Measurements from ENCODE around the gene VSX1. TPM values are rescaled to one million over a fixed set of nuclear protein-coding genes. Genes with fewer than 3 reads are reported as not detected.

VSX1 gene
- total and polyA plus RNA-seq, 2 donors (not counting 1 experiment from before 2014, with no cell fraction given) = not detected

DNA sequence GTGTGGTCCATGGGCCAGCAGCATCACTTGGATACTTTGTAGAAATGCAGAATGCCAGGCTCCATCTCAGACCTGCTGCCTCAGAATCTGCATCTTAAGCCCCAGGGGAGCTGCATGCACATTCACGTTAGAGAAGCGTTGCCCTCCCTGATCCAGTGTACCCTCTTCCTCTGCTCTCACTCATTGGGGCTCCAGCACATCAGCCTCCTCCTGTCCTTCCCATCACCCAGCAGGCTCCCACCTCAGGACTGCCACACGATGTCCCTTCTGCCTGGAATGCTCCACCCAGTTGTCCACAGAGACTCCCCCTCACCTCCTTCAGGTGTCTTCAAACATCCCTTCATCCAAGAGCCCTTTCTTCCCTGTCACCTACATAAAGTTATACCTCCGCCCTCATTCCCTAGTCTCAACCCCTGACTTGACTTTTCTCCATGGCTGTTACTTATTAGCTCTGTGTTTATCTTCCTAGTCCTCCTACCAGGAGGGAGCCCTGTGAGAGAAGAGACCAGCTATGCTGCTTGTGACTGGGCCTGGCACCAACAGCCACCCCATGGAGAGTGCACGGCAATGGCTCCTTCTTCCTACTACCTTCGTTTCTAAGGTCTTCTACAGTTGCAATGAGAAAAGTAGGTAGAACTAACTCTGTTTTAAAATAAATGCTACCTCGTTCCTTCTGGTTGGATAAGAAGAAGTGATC is 20.7 kb downstream of the VSX1 start:
- no peaks in the 10 kb centered on the region for H4K20me1 ChIP-seq (ENCODE audit: control insufficient read depth, extremely low read depth, insufficient read depth, low read length)
- no peaks in the 10 kb centered on the region for H3K36me3 ChIP-seq (ENCODE audit: control insufficient read depth, insufficient read depth, low read length)
- H3K4me1 ChIP-seq (ENCODE audit: control insufficient read depth, extremely low read depth, insufficient read depth, low read length) = peaks cover 4% of the 10 kb centered on the region
- H3K4me3 ChIP-seq (replicated peaks in 1 of 4; ENCODE audit: control extremely low read depth in 1 of 4, insufficient read depth in 1 of 4, low read depth in 3 of 4, low read length in 4 of 4) = no peak overlapping the region
- H3K79me2 ChIP-seq (ENCODE audit: control insufficient read depth, insufficient read depth, low read length) = no peaks in the 10 kb centered on the region
- H3K27me3 ChIP-seq (ENCODE audit: control insufficient read depth, insufficient read depth, low read length) = peaks cover 44% of the 10 kb centered on the region
- no peak overlapping the region for H3K27ac ChIP-seq (ENCODE audit: insufficient read depth, low read length)
- no peak overlapping the region for H2AFZ ChIP-seq (ENCODE audit: low read length)
- no peaks in the 10 kb centered on the region for H3K9me3 ChIP-seq (ENCODE audit: control insufficient read depth, insufficient read depth, low read depth, low read length)
- H3K4me2 ChIP-seq (ENCODE audit: extremely low read depth, insufficient read depth, low read length) = no peak overlapping the region
- no peak for DNase-seq (ENCODE audit: low read depth in 2 of 2)
- TF ChIP-seq EZH2 (IDR thresholded peaks at IDR 0.05; ENCODE audit: low read length, missing control alignments) = no peak
- TF ChIP-seq, protein P1, sequence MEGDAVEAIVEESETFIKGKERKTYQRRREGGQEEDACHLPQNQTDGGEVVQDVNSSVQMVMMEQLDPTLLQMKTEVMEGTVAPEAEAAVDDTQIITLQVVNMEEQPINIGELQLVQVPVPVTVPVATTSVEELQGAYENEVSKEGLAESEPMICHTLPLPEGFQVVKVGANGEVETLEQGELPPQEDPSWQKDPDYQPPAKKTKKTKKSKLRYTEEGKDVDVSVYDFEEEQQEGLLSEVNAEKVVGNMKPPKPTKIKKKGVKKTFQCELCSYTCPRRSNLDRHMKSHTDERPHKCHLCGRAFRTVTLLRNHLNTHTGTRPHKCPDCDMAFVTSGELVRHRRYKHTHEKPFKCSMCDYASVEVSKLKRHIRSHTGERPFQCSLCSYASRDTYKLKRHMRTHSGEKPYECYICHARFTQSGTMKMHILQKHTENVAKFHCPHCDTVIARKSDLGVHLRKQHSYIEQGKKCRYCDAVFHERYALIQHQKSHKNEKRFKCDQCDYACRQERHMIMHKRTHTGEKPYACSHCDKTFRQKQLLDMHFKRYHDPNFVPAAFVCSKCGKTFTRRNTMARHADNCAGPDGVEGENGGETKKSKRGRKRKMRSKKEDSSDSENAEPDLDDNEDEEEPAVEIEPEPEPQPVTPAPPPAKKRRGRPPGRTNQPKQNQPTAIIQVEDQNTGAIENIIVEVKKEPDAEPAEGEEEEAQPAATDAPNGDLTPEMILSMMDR (conservative IDR thresholded peaks at IDR 0.05 in 1 of 2, IDR thresholded peaks at IDR 0.05 in 1 of 2; ENCODE audit: low read depth in 1 of 2, low read length in 2 of 2) = no peak
- H3K9ac ChIP-seq (ENCODE audit: insufficient read depth, low read length) = no peak overlapping the region

DNA sequence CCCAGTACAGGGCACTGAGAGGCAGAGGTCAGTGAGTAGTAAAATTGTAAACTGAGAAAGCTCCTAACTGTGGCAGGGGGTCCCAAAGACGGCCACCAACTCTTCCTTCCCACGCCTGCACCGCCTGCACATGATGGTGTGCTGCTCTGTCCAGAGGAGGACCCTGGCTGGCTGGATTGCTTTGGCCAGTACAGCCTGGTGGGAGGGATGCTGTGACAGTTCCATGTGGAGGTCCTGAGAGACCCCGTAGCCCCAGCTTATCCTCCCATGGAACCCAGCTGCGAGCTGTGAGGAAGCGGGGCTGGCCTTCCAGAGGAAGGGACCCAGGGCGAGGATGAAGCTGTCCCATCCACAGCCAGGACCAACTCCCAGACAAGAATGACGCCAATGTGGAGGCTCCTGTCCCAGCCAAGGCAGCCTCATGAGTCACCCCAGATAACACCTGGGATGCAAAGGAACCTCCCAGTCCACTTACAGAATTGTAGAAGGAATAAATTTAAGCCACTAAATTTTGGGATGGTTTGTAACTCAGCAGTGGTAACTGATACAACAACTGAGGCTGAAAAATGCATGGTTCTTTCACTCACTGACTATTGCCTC is 22.0 kb downstream of the VSX1 start:
- no peaks in the 10 kb centered on the region for H3K36me3 ChIP-seq (ENCODE audit: control insufficient read depth, insufficient read depth, low read length)
- H3K79me2 ChIP-seq (ENCODE audit: control insufficient read depth, insufficient read depth, low read length) = no peaks in the 10 kb centered on the region
- TF ChIP-seq, protein P1 (conservative IDR thresholded peaks at IDR 0.05 in 1 of 2, IDR thresholded peaks at IDR 0.05 in 1 of 2; ENCODE audit: low read depth in 1 of 2, low read length in 2 of 2) = no peak
- TF ChIP-seq EZH2 (IDR thresholded peaks at IDR 0.05; ENCODE audit: low read length, missing control alignments) = no peak
- H3K4me2 ChIP-seq (ENCODE audit: extremely low read depth, insufficient read depth, low read length) = no peak overlapping the region
- H3K9ac ChIP-seq (ENCODE audit: insufficient read depth, low read length) = no peak overlapping the region
- H4K20me1 ChIP-seq (ENCODE audit: control insufficient read depth, extremely low read depth, insufficient read depth, low read length) = no peaks in the 10 kb centered on the region
- H3K27ac ChIP-seq (ENCODE audit: insufficient read depth, low read length) = no peak overlapping the region
- no peaks in the 10 kb centered on the region for H3K9me3 ChIP-seq (ENCODE audit: control insufficient read depth, insufficient read depth, low read depth, low read length)
- DNase-seq (ENCODE audit: low read depth in 2 of 2) = no peak
- H2AFZ ChIP-seq (ENCODE audit: low read length) = no peak overlapping the region
- peaks cover 4% of the 10 kb centered on the region for H3K4me1 ChIP-seq (ENCODE audit: control insufficient read depth, extremely low read depth, insufficient read depth, low read length)
- no peak overlapping the region for H3K4me3 ChIP-seq (replicated peaks in 1 of 4; ENCODE audit: control extremely low read depth in 1 of 4, insufficient read depth in 1 of 4, low read depth in 3 of 4, low read length in 4 of 4)
- peaks cover 42% of the 10 kb centered on the region for H3K27me3 ChIP-seq (ENCODE audit: control insufficient read depth, insufficient read depth, low read length)

DNA sequence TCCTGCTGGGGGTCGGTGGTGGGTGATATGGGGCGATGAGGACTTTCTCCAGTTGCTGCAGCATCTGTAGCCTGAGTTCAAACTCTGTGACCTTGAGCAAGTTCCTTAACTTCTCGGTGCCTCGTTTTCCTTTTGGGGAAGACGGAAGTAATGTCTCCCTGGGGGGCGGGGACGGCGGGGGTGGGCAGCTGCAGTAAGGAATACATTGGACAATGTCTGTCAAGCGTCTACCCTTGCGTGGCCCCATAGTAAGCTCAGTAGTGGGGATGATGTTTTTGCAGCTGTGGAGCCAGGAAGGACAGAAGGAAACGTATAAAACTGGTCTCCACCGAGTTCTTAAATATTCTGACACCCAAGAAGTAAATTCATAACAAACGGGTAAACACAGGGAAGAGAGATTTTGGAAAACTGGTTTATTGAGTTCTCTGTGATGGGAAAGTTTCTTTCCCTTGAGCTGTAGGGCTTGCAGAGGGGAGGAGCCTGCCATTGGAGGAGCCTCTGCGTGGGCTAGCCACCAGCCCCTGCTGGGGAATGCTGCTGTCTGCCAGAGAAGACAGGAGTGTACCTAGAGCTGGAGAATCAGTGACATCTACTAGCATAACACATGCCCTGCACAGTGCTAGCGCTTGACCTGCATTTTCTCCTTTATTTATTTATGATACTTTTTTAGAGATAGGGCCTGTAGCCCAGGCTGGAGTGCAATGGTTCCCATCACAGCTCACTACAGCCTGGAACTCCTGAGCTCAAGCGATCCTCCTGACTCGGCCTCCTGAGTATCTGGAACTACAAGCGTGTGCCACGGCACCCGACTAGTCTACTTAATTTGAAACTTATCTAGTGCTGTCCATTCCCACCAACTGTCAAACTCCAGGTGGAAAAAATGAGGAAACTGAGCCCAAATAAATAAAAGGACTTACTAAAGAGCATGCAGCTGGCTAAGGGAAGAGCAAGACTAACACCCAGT is 22.8 kb downstream of the VSX1 start:
- Histone ChIP-seq H3K79me2 (ENCODE audit: control insufficient read depth, insufficient read depth, low read length) (no peaks in the 10 kb centered on the region), H3K27ac (ENCODE audit: insufficient read depth, low read length) (no peak overlapping the region), H3K9me3 (ENCODE audit: control insufficient read depth, insufficient read depth, low read depth, low read length) (no peaks in the 10 kb centered on the region), H2AFZ (ENCODE audit: low read length) (peak overlapping the region; percentile 73), H3K4me1 (ENCODE audit: control insufficient read depth, extremely low read depth, insufficient read depth, low read length) (peaks cover 6% of the 10 kb centered on the region), H3K4me3 (replicated peaks in 1 of 4; ENCODE audit: control extremely low read depth in 1 of 4, insufficient read depth in 1 of 4, low read depth in 3 of 4, low read length in 4 of 4) (peak overlapping the region; percentile 53 to 62 (median 56)), H3K36me3 (ENCODE audit: control insufficient read depth, insufficient read depth, low read length) (no peaks in the 10 kb centered on the region), H4K20me1 (ENCODE audit: control insufficient read depth, extremely low read depth, insufficient read depth, low read length) (no peaks in the 10 kb centered on the region), H3K4me2 (ENCODE audit: extremely low read depth, insufficient read depth, low read length) (peak overlapping the region; percentile 87), H3K9ac (ENCODE audit: insufficient read depth, low read length) (peak overlapping the region; percentile 34), H3K27me3 (ENCODE audit: control insufficient read depth, insufficient read depth, low read length) (peaks cover 33% of the 10 kb centered on the region)
- no peak for DNase-seq (ENCODE audit: low read depth in 2 of 2)
- TF ChIP-seq, protein P1 (conservative IDR thresholded peaks at IDR 0.05 in 1 of 2, IDR thresholded peaks at IDR 0.05 in 1 of 2; ENCODE audit: low read depth in 1 of 2, low read length in 2 of 2) = no peak
- no peak for TF ChIP-seq EZH2 (IDR thresholded peaks at IDR 0.05; ENCODE audit: low read length, missing control alignments)
